Heart left ventricle (tissue), 16 donors: ENCODE measurements around the gene CDH13. TPM values are rescaled to one million over a fixed set of nuclear protein-coding genes. Genes with fewer than 3 reads are reported as not detected.

Experiments used
- ATAC-seq, 4 donors: fragments of 200-7000 bp; cut with Tn5 transposase; one replicate each; pipeline ENCODE4 v1.9.1; 2020 to 2022; ENCODE audit warnings: moderate library complexity in 4 of 4, mild to moderate bottlenecking in 3 of 4, moderate number of reproducible peaks in 1 of 4
- DNase-seq, 5 donors: peaks; one replicate each; pipeline ENCODE4 v3.0.0-alpha.2; 2020
- H3K27ac ChIP-seq, 12 donors: fragments of 200-600 bp; sonication (generic) in 4 of 12; one replicate each; pipeline versions ENCODE4 v1.5.0 to v1.8.0; 2016 to 2022; ENCODE audit warnings: mild to moderate bottlenecking in 2 of 12
- H3K27me3 ChIP-seq, 9 donors: fragments of 200-600 bp; sonication (generic) in 2 of 9; one replicate each; pipeline versions ENCODE4 v1.5.1 to v1.8.0; 2016 to 2022; ENCODE audit warnings: mild to moderate bottlenecking in 3 of 9
- H3K36me3 ChIP-seq, 9 donors: fragments of 200-600 bp; sonication (generic) in 2 of 9; one replicate each; pipeline versions ENCODE4 v1.5.0 to v1.8.0; 2018 to 2022; ENCODE audit warnings: mild to moderate bottlenecking in 2 of 9
- H3K4me1 ChIP-seq, 12 donors: fragments of 200-600 bp; sonication (generic) in 4 of 12; one replicate each; pipeline versions ENCODE4 v1.5.0 to v1.8.0; 2016 to 2022; ENCODE audit warnings: mild to moderate bottlenecking in 3 of 12
- H3K4me3 ChIP-seq, 12 donors: fragments of 200-600 bp; sonication (generic) in 4 of 12; one replicate each; pipeline versions ENCODE4 v1.5.0 to v1.8.0; 2017 to 2022; ENCODE audit warnings: mild to moderate bottlenecking in 9 of 12, moderate library complexity in 4 of 12
- H3K9me3 ChIP-seq, 12 donors: fragments of 200-600 bp; sonication (generic) in 4 of 12; one replicate each; pipeline versions ENCODE4 v1.5.0 to v1.8.0; 2016 to 2022; ENCODE audit warnings: mild to moderate bottlenecking in 1 of 12
- CTCF ChIP-seq, 12 donors: fragments of 200-600 bp; sonication (generic) in 4 of 12; IDR thresholded peaks; one replicate each; pipeline versions ENCODE4 v1.5.0 to v1.8.0; 2018 to 2022; ENCODE audit warnings: antibody characterized with exemption in 12 of 12, mild to moderate bottlenecking in 5 of 12
- POLR2A ChIP-seq, 2 donors: fragments of 450-650 bp; IDR thresholded peaks; one replicate each; pipeline ENCODE4 v1.6.1; 2017; ENCODE audit warnings: antibody characterized with exemption in 2 of 2, mild to moderate bottlenecking in 2 of 2, moderate library complexity in 2 of 2
- WGBS, 4 donors: extraction: QIAGEN DNeasy Blood & Tissue Kit in 2 of 4; methylation state at CpG; one replicate each; pipeline versions ENCODE4 v1.1.5 to v1.1.7; 2013 to 2018; 5-methylcytosine and 5-hydroxymethylcytosine counted together
- intact Hi-C, 10 donors: fragments of 100-400 bp; cut with DNase I; formaldehyde crosslinking; loops; one replicate each; pipeline versions ENCODE4 v1.11.1 to v1.14.2; 2022
- polyA plus RNA-seq, 2 donors: library from polyadenylated mRNA; stranded (reverse); fragments of 200-250 nt; gene quantifications; one replicate each; pipeline ENCODE4 v1.2.3, GENCODE V29; 2013
- total RNA-seq, 9 donors: library from RNA; depleted of rRNA in 2 of 9; stranded (reverse); fragments of >200 nt in 2 of 9; fragmentation: NEBNext Ultra II Directional in 3 of 9; extraction: Animal tissue kit (Norgen Biotek cat#: 25700) in 3 of 9; gene quantifications; one replicate each; pipeline versions ENCODE4 v1.1.0 to v1.2.4, GENCODE V29; 2016 to 2023
- donor health status: ischemic (EF 13 %, LVEDD 7.1; RV severe dilation, severe dysfunction).
- donor health status: healthy with polysubstance abuse.
- donor health status: DM: no; HTN: yes; CAD: no.
- donor health status: DM: no; HTN: no; CAD: no.
- donor health status: ischemic (EF 25% LVEDD 6.9; RV normal size, moderate dysfunction).
- donor health status: ischemic (EF 25% LVEDD 5.7; RV mildly dilated, moderate dysfunction).
- donor health status: healthy.
- donor health status: DM: yes; HTN: yes; CAD: no.
- donor health status: ischemic (EF 35%, LVEDD 5.7; RV mildly dilated, moderate dysfunction).
- donor health status: nonischemic (EF 11% LVEDD 7.7; RV severe dilation, severe dysfunction).
- donor health status: DM: yes; HTN: yes; CAD: no.
- donor health status: PGD.
- donor health status: ischemic (EF 29% LVEDD 5.4; RV normal size, mild dysfunction).
- donor health status: nonischemic (EF 23%, LVEDD 6.1; RV moderate dilation, normal function).

The CDH13 gene
- total and polyA plus RNA-seq, 11 donors = 15.0 to 172 (median 137) TPM

- DNase-seq (no peak), ATAC-seq (no peak)
- no peak for TF ChIP-seq CTCF (IDR thresholded peaks at IDR 0.05)
- TF ChIP-seq POLR2A (IDR thresholded peaks at IDR 0.05) = no peak
- WGBS, 4 donors = 96 to 97% (median 97%) methylated on average over 6 of the region's 6 CpGs
- Histone ChIP-seq H3K4me1 (peaks cover 0 to 4% (median 0%) of the 10 kb centered on the region in 12 donors), H3K27me3 (no peaks in the 10 kb centered on the region), H3K27ac (no peak overlapping the region), H3K36me3 (no peaks in the 10 kb centered on the region), H3K4me3 (no peak overlapping the region), H3K9me3 (peaks cover 0 to 7% (median 0%) of the 10 kb centered on the region in 12 donors)
- intact Hi-C loops = no loop called here
Observed at GRCh38 chr16:83019963-83020362, 393.2 kb downstream of the CDH13 start.

- TF ChIP-seq CTCF (IDR thresholded peaks at IDR 0.05) (no peak), POLR2A (IDR thresholded peaks at IDR 0.05) (no peak)
- DNase-seq (no peak), ATAC-seq (no peak)
- H3K27me3 ChIP-seq = no peaks in the 10 kb centered on the region
- peaks cover 0 to 4% (median 0%) of the 10 kb centered on the region in 12 donors for H3K4me1 ChIP-seq
- H3K36me3 ChIP-seq = no peaks in the 10 kb centered on the region
- no peak overlapping the region for H3K27ac ChIP-seq
- intact Hi-C loops = no loop called here
- no peak overlapping the region for H3K4me3 ChIP-seq
- H3K9me3 ChIP-seq = peaks cover 0 to 7% (median 0%) of the 10 kb centered on the region in 12 donors
- 90 to 95% (median 92%) methylated on average over 6 of the region's 6 CpGs for WGBS, 4 donors
Observed at GRCh38 chr16:83021045-83021444, 394.3 kb downstream of the CDH13 start.

DNA sequence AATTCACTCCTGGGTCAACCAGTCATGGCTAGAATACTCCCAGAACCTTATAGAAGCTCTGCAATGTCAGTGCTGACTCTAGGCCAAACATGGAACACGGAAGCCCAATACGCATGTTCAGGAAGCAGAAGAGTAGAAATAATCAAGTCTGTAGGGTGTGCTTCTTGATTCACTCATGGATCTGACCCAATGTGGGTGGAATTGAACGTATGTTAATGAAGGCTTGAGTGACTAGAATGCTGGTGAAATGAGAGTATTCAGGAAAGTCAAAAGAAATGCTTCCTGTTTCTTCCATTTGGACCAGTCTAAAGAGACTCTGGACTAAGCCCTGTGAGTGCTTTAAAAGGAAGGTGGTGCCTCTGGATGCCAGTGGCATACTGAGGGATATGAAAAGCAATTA lies 395.0 kb downstream of the CDH13 start:
- Histone ChIP-seq H3K27me3 (no peaks in the 10 kb centered on the region), H3K4me3 (no peak overlapping the region), H3K4me1 (peaks cover 0 to 4% (median 0%) of the 10 kb centered on the region in 12 donors), H3K9me3 (peaks cover 0 to 7% (median 0%) of the 10 kb centered on the region in 12 donors), H3K36me3 (no peaks in the 10 kb centered on the region), H3K27ac (no peak overlapping the region)
- 78 to 92% (median 89%) methylated on average over 3 of the region's 3 CpGs for WGBS, 4 donors
- no peak for ATAC-seq
- TF ChIP-seq POLR2A (IDR thresholded peaks at IDR 0.05) (no peak), CTCF (IDR thresholded peaks at IDR 0.05) (no peak)
- no peak for DNase-seq
- intact Hi-C loops = no loop called here

DNA sequence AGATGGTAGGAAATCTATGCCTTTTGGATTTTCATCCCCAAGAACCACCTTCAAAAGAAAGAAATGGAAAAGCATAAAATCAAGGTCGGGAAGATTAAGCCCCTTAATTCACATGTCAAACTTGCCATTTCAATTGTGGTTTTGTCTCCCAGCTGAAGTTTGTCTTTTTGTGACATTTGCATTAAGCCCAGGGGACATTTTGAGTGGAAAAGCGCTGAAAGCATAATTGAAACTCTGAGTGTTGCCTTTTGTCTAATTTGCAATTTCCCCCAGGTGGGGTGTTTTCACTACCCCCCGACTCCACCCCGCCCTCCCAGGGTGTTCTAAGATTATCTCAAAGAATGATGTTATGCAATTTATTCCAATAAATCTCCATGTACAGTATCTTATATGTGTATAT lies 396.2 kb downstream of the CDH13 start:
- DNase-seq (no peak), ATAC-seq (no peak)
- no peak overlapping the region for H3K27ac ChIP-seq
- H3K4me3 ChIP-seq = no peak overlapping the region
- no peaks in the 10 kb centered on the region for H3K36me3 ChIP-seq
- peaks cover 0 to 4% (median 0%) of the 10 kb centered on the region in 12 donors for H3K4me1 ChIP-seq
- TF ChIP-seq CTCF (IDR thresholded peaks at IDR 0.05) (no peak), POLR2A (IDR thresholded peaks at IDR 0.05) (no peak)
- H3K27me3 ChIP-seq = no peaks in the 10 kb centered on the region
- peaks cover 0 to 7% (median 0%) of the 10 kb centered on the region in 12 donors for H3K9me3 ChIP-seq
- intact Hi-C loops = no loop called here
- 59 to 78% (median 74%) methylated on average over 4 of the region's 4 CpGs for WGBS, 4 donors
